Stimulated activated naive CD8-positive, alpha-beta T cell treated with anti-CD3 and anti-CD28 coated beads, Interleukin-15, Interleukin-2, amounts not matched to agents 100 U/mL and 50 U/mL, for 24 hours (primary cell): Measurements from ENCODE around the gene C2orf69.

Experiments
- ATAC-seq: fragments of 150-1000 bp; cut with Tn5 transposase; one replicate; pipeline ENCODE4 v1.10.0; 2021
- DNase-seq: peaks from one replicate; pipeline ENCODE4 v3.0.0; 2021

C2orf69 gene

DNA sequence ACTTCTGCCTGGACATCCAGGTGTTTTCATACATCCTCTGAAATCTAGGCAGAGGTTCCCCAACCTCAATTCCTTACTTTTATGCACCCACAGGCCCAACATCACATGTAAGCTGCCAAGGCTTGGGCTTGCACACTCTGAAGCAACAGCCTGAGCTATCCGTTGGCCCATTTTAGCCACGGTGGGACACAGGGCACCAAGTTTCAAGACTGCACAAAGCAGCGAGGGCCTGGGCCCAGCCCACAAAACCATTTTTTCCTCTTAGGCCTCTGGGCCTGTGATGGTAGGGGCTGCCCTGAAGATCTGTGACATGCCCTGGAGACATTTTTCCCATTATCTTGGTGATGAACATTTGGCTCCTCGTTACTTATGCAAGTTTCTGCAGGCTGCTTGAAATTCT is 5.9 kb downstream of the C2orf69 start:
- ATAC-seq, result no peak
- DNase-seq, result no peak

DNA sequence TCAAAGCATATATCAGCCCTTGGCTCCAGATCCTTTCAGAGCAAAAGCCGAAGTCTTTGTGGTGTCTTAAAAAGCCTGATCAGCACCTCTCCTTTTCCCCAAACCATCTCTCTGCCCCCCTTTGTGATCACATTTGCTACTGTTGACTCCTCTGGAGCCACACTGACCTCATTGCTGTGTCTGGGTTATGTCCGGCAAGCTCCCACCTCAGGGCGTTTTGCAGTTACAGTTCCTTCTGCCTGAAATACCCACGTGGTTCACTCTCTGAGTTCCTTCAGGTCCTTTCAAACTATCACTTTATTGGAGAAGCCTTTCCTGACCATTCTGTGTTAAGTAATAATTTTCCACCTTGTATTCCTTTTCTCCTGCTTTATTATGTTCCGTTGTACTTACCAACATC is 11.8 kb downstream of the C2orf69 start:
- ATAC-seq (no peak), DNase-seq (no peak)

GRCh38 chr2:199923924-199924323 is 12.8 kb downstream of the C2orf69 start:
- ATAC-seq, result peak; percentile 71

GRCh38 chr2:199926806-199927205 is 15.7 kb downstream of the C2orf69 start:
- ATAC-seq, result no peak
- DNase-seq, result no peak

More at GRCh38 chr2:199923924-199924323, 12.8 kb downstream of the C2orf69 start:
- DNase-seq, result no peak

DNA sequence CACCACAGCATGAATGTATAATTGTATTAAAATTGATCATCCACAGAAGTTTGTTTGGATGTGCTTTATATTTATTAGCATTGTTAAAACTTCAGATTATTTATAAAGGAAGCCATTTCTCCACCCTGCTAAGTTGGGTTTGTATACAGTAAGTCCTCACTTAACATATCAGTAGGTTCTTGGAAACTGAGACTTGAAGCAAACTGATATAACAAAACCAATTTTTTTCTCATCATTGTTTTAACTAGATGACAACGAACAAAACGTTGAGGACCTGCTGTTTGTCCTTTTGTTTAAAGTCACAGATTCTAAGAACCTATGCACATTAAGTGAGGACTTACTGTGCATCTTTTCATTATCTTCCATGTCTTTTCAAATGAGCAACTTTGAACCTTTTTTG is 17.1 kb downstream of the C2orf69 start:
- DNase-seq (no peak), ATAC-seq (no peak)

DNA sequence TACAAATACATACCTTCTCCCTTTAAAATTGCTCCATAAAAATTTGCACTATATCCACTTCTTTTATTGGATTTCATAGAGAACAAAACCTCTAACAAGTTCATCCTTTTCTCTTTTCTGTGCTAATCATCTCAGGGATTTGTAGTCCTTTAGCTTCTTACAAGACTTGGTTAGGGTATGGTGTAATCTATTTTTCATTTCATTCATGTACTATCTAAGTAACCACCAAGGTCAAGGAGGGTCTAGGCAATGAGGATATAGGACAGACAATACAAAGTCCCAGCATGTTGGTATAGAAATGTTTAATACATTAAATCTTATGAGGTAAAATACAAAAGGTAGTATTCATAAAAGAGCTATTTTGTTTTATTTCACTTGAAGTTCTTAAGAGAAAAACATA is 17.5 kb downstream of the C2orf69 start:
- DNase-seq, result no peak
- no peak for ATAC-seq

- ATAC-seq, result no peak
Measured at GRCh38 chr2:199929262-199929661, 18.2 kb downstream of the C2orf69 start.

GRCh38 chr2:199932312-199932855 is 21.3 kb downstream of the C2orf69 start:
- DNase-seq (no peak), ATAC-seq (no peak)

More at GRCh38 chr2:199929262-199929661, 18.2 kb downstream of the C2orf69 start:
- no peak for DNase-seq

GRCh38 chr2:199933466-199933865 is 22.4 kb downstream of the C2orf69 start:
- DNase-seq, result no peak
- ATAC-seq, result no peak

DNA sequence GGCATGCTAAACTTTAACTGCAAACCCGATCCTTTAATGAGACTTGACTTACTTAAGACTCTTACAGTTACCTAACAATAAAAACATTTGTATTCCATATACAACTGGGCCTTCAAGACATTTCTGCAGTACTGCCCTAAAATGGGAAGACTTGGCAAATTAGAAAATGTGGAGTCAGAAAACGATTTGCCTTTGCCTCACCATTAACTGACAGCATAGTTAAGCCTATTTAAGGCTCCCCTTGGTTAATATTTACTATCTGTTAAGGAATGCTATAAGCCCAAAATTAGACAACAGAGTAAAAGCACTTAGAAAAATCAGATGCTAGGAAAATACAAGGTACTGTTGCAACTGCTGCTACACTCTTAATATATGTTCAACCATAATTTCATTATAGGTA is 25.5 kb downstream of the C2orf69 start:
- DNase-seq (no peak), ATAC-seq (no peak)

GRCh38 chr2:199940373-199940772 is 29.3 kb downstream of the C2orf69 start:
- DNase-seq, result no peak
- ATAC-seq, result peak; percentile 28

GRCh38 chr2:199943373-199943772 is 32.3 kb downstream of the C2orf69 start:
- DNase-seq, result no peak
- ATAC-seq, result no peak

- no peak for ATAC-seq
- no peak for DNase-seq
Measured at GRCh38 chr2:199946196-199946595, 35.1 kb downstream of the C2orf69 start.

GRCh38 chr2:199946836-199947235 is 35.7 kb downstream of the C2orf69 start:
- no peak for DNase-seq

GRCh38 chr2:199950396-199950795 is 39.3 kb downstream of the C2orf69 start:
- ATAC-seq (no peak), DNase-seq (no peak)

More at GRCh38 chr2:199946836-199947235, 35.7 kb downstream of the C2orf69 start:
- ATAC-seq, result no peak

- ATAC-seq (no peak), DNase-seq (no peak)
Measured at GRCh38 chr2:199951023-199951422, 39.9 kb downstream of the C2orf69 start.

DNA sequence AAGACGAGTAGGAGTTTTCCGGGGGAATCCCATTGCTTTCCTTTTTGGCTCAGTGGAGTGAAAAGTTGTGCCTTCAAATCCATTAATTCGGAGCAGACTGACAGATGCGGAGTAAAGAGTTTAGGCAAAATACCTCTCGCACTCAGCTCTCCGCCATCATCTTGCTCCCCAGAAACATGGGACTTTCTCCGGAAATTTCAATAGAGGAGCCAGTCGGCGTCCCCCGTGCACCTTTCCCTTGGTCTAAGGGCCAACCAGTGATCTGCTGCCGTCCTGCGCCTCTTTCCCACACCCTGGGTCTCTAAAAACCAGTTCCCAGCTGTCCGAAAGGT is 43.9 kb downstream of the C2orf69 start:
- ATAC-seq (peak; percentile 67), DNase-seq (no peak)

DNA sequence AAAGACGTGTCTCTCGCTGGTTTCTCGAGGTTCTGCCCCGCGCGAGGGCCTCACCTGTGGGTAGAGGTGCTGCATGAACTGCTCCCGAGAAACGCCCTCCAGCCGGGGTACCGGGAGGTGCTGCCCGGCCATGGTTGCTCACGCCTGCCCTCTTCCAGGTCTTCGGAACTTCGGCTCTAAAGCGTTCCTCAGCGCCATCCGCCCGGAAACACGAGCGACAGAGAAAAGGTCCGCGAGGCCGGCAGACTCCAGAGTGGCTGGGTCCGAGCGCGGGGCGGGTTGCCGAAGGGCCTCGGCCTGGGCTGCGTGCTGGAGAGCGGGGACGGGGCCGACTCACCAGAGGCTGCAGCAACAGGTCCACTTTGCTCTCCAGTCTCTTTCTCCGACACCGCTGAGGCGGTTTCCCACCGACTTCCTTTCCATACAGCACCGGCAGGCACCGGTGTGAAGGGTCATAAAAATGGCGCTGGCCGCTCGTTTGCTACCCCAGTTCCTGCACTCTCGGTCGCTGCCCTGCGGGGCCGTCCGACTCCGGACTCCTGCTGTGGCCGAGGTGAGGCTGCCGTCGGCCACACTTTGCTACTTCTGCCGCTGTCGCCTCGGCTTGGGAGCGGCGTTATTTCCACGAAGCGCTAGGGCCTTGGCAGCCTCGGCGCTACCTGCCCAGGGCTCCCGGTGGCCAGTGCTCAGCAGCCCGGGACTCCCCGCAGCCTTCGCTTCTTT is 44.4 kb downstream of the C2orf69 start, which contains the start of the genes MAIP1 and TYW5:
Gene MAIP1, plus strand, starts transcription at position 244 of the 723 bp plus-strand sequence. Its CDS starts 217 bp downstream, at position 461.
Gene TYW5, minus strand, starts transcription at position 153 of the 723 bp plus-strand sequence. Its CDS starts 21 bp downstream, at position 132.
- peak; percentile 82 for DNase-seq
- ATAC-seq, result peak; percentile 89

GRCh38 chr2:199956062-199956380 is 44.9 kb downstream of the C2orf69 start:
- ATAC-seq, result no peak

GRCh38 chr2:199958014-199958413 is 46.9 kb downstream of the C2orf69 start:
- ATAC-seq, result no peak
- no peak for DNase-seq

More at GRCh38 chr2:199956062-199956380, 44.9 kb downstream of the C2orf69 start:
- no peak for DNase-seq

- no peak for DNase-seq
Measured at GRCh38 chr2:199962203-199962602, 51.1 kb downstream of the C2orf69 start.

GRCh38 chr2:199966405-199966804 is 55.3 kb downstream of the C2orf69 start:
- no peak for ATAC-seq
- DNase-seq, result no peak

More at GRCh38 chr2:199962203-199962602, 51.1 kb downstream of the C2orf69 start:
- ATAC-seq, result peak; percentile 76

DNA sequence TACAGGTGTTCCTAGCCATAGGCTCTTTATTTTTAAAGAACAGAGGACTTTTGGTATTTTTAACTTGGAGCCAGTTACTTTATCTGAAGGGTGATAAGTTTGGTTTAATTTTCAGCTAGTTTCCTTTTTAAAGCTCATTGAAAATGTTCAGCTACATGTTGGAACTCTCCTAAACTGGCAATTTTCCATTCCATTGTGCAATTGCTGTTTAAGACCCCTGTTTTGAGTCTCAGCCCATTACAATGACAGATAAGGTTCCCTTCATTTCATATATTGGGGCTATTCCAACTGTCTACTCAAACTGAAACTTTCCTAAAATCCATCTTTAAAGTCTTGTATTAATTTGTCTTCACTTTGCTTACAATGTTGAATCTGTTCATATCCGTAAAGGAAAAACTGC is 55.9 kb downstream of the C2orf69 start:
- no peak for ATAC-seq
- DNase-seq, result no peak

GRCh38 chr2:199968126-199968525 is 57.0 kb downstream of the C2orf69 start:
- ATAC-seq (no peak), DNase-seq (no peak)
